MM.1S (cell line): Measurements from ENCODE around the gene C8B.

ENCODE experiments used
- DNase-seq: peaks from one replicate; pipeline ENCODE4 v3.0.0-alpha.2; 2015
- H2AFZ ChIP-seq: fragments of 300-600 bp; sonication (generic); 2 replicates; pipeline ENCODE4 v1.6.0; 2016; ENCODE audit warnings: antibody characterized with exemption, low read length
- H3F3A ChIP-seq: fragments of 300-600 bp; sonication (generic); 2 replicates; pipeline ENCODE4 v1.6.1; 2016; ENCODE audit warnings: mild to moderate bottlenecking, antibody characterized with exemption, low read length, moderate library complexity, mixed read lengths; ENCODE audit not compliant: insufficient read depth
- H3K27ac ChIP-seq: fragments of 300-600 bp; sonication (generic); 2 replicates; pipeline ENCODE4 v1.5.1; 2016; ENCODE audit warnings: mild to moderate bottlenecking, low read length
- H3K27me3 ChIP-seq: fragments of 300-600 bp; sonication (generic); replicated peaks from 2 replicates; pipeline ENCODE4 v1.6.0; 2016; ENCODE audit warnings: low read length; ENCODE audit not compliant: insufficient read depth
- H3K36me3 ChIP-seq: fragments of 300-600 bp; sonication (generic); replicated peaks from 2 replicates; pipeline ENCODE4 v1.6.1; 2016; ENCODE audit warnings: mild to moderate bottlenecking, low read length, mixed read lengths; ENCODE audit not compliant: insufficient read depth
- H3K4me1 ChIP-seq: fragments of 300-600 bp; sonication (generic); 2 replicates; pipeline ENCODE4 v1.6.1; 2016; ENCODE audit warnings: low read length, mixed read lengths
- H3K4me2 ChIP-seq: fragments of 300-600 bp; sonication (generic); 2 replicates; pipeline ENCODE4 v1.6.0; 2016; ENCODE audit warnings: low read depth, low read length
- H3K4me3 ChIP-seq: fragments of 300-600 bp; sonication (generic); 2 replicates; pipeline ENCODE4 v1.5.1; 2016; ENCODE audit warnings: low read length, mixed read lengths
- H3K79me2 ChIP-seq: fragments of 300-600 bp; sonication (generic); 2 replicates; pipeline ENCODE4 v1.6.1; 2016; ENCODE audit warnings: mixed run types, low read length, mixed read lengths
- H3K9ac ChIP-seq: fragments of 300-600 bp; sonication (generic); 2 replicates; pipeline ENCODE4 v1.6.1; 2016; ENCODE audit warnings: low read length, mixed read lengths
- H3K9me2 ChIP-seq: fragments of 300-600 bp; sonication (generic); replicated peaks from 2 replicates; pipeline ENCODE4 v1.6.1; 2016; ENCODE audit warnings: mild to moderate bottlenecking, low read length, mixed read lengths; ENCODE audit not compliant: insufficient read depth
- H3K9me3 ChIP-seq: fragments of 300-600 bp; sonication (generic); replicated peaks from 2 replicates; pipeline ENCODE4 v1.6.1; 2016; ENCODE audit warnings: mild to moderate bottlenecking, low read length, mixed read lengths; ENCODE audit not compliant: insufficient read depth
- H4K20me1 ChIP-seq: fragments of 300-600 bp; sonication (generic); 2 replicates; pipeline ENCODE4 v1.6.1; 2016; ENCODE audit warnings: mild to moderate bottlenecking, low read length, moderate library complexity, mixed read lengths; ENCODE audit not compliant: insufficient read depth
- EZH2 ChIP-seq: fragments of 300-600 bp; sonication (generic); optimal IDR thresholded peaks from 2 replicates; pipeline ENCODE3; 2017; ENCODE audit warnings: low read depth, mild to moderate bottlenecking, antibody characterized with exemption, low read length, mixed read lengths
- EZH2phosphoT487 ChIP-seq: fragments of 300-600 bp; sonication (generic); IDR thresholded peaks from 2 replicates; pipeline ENCODE4 v1.6.1; 2018; ENCODE audit warnings: antibody characterized with exemption, low read length
- TF ChIP-seq, protein P1 (sequence below): fragments of 300-600 bp; sonication (generic); IDR thresholded peaks from 2 replicates; pipeline ENCODE4 v1.5.1; 2016; ENCODE audit warnings: antibody characterized with exemption, low read length, mixed read lengths

C8B gene

GRCh38 chr1:56901716-56902115, 64.1 kb downstream of the C8B start:
- no peaks in the 10 kb centered on the region for H3F3A ChIP-seq

DNA sequence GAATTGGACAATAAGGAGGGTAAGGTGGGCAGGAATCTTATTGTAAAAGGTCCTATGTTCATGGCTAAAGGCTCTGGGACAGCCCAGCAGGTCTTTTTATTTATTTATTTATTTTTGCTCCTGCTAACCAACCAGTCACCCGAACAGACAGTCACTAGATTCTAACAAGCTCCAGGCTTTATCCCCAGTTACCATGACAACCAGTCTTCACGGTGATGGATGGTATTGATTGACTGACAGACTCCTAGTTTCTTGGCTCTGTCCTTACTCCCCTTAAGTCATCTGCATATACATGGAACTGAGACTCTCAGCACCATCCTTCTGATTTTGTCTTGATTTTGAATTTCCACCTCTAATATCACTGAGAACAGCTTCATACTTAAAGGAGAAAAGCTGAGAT, 66.9 kb downstream of the C8B start:
- Histone ChIP-seq H3K9me2 (no peaks in the 10 kb centered on the region), H3K9me3 (no peaks in the 10 kb centered on the region), H3K79me2 (no peaks in the 10 kb centered on the region), H2AFZ (no peak overlapping the region), H4K20me1 (no peaks in the 10 kb centered on the region), H3K4me3 (no peak overlapping the region), H3F3A (no peaks in the 10 kb centered on the region), H3K4me2 (no peak overlapping the region), H3K27ac (no peak overlapping the region), H3K4me1 (no peaks in the 10 kb centered on the region), H3K9ac (no peak overlapping the region), H3K27me3 (no peaks in the 10 kb centered on the region), H3K36me3 (no peaks in the 10 kb centered on the region)
- no peak for TF ChIP-seq EZH2
- TF ChIP-seq EZH2phosphoT487: no peak
- TF ChIP-seq, protein P1, sequence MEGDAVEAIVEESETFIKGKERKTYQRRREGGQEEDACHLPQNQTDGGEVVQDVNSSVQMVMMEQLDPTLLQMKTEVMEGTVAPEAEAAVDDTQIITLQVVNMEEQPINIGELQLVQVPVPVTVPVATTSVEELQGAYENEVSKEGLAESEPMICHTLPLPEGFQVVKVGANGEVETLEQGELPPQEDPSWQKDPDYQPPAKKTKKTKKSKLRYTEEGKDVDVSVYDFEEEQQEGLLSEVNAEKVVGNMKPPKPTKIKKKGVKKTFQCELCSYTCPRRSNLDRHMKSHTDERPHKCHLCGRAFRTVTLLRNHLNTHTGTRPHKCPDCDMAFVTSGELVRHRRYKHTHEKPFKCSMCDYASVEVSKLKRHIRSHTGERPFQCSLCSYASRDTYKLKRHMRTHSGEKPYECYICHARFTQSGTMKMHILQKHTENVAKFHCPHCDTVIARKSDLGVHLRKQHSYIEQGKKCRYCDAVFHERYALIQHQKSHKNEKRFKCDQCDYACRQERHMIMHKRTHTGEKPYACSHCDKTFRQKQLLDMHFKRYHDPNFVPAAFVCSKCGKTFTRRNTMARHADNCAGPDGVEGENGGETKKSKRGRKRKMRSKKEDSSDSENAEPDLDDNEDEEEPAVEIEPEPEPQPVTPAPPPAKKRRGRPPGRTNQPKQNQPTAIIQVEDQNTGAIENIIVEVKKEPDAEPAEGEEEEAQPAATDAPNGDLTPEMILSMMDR: no peak
- DNase-seq: no peak

More at GRCh38 chr1:56901716-56902115, 64.1 kb downstream of the C8B start:
- Histone ChIP-seq H3K27ac (no peak overlapping the region), H3K36me3 (no peaks in the 10 kb centered on the region), H3K4me1 (no peaks in the 10 kb centered on the region), H3K27me3 (no peaks in the 10 kb centered on the region), H3K9me2 (no peaks in the 10 kb centered on the region), H3K9me3 (no peaks in the 10 kb centered on the region), H3K9ac (no peak overlapping the region), H4K20me1 (no peaks in the 10 kb centered on the region), H3K4me2 (no peak overlapping the region), H3K4me3 (no peak overlapping the region), H3K79me2 (no peaks in the 10 kb centered on the region), H2AFZ (no peak overlapping the region)
- DNase-seq: no peak
- TF ChIP-seq EZH2phosphoT487 (no peak), EZH2 (no peak)
- TF ChIP-seq, protein P1: no peak

GRCh38 chr1:56898005-56898373, 67.8 kb downstream of the C8B start:
- Histone ChIP-seq H3K9me3 (no peaks in the 10 kb centered on the region), H3K4me2 (no peak overlapping the region), H4K20me1 (no peaks in the 10 kb centered on the region), H3K4me1 (no peaks in the 10 kb centered on the region), H3K27ac (no peak overlapping the region), H3K79me2 (no peaks in the 10 kb centered on the region), H3K27me3 (no peaks in the 10 kb centered on the region), H3F3A (no peaks in the 10 kb centered on the region), H2AFZ (no peak overlapping the region), H3K9ac (no peak overlapping the region), H3K36me3 (no peaks in the 10 kb centered on the region), H3K9me2 (no peaks in the 10 kb centered on the region), H3K4me3 (no peak overlapping the region)
- TF ChIP-seq EZH2phosphoT487 (no peak), EZH2 (no peak)
- TF ChIP-seq, protein P1: no peak
- DNase-seq: no peak
